GM19238 (cell line): ENCODE measurements around the gene RHOXF2.
"Not testable (repeated sequence)": the region's sequence is repeated elsewhere in the genome, so short reads cannot be mapped to it uniquely, and the experiment has no call there.

Experiments
- DNase-seq: peaks from one replicate; pipeline ENCODE4 v3.0.0; 2011; ENCODE audit warnings: low spot score; ENCODE audit not compliant: insufficient read length

Gene RHOXF2

GRCh38 chrX:120158313-120158712, at the start of gene RHOXF2:
Gene RHOXF2 (plus strand): TSS chrX:120158613. CDS start chrX:120158751, 138 bp downstream.
- not testable (repeated sequence) for DNase-seq

GRCh38 chrX:120109378-120109777, 49.0 kb upstream of the RHOXF2 start:
- DNase-seq = no peak

- no peak for DNase-seq
Measured at GRCh38 chrX:120111611-120112010, 46.8 kb upstream of the RHOXF2 start.

GRCh38 chrX:120115438-120115963, 42.9 kb upstream of the RHOXF2 start, which contains the start of gene RHOXF1:
Gene RHOXF1 (minus strand): TSS chrX:120115913. CDS start chrX:120115862, 51 bp downstream.
- DNase-seq = no peak

GRCh38 chrX:120120223-120120622, 38.2 kb upstream of the RHOXF2 start:
- DNase-seq = no peak

GRCh38 chrX:120125444-120125843, 33.0 kb upstream of the RHOXF2 start:
- DNase-seq = no peak

- not testable (repeated sequence) for DNase-seq
Measured at GRCh38 chrX:120128306-120128846, 30.0 kb upstream of the RHOXF2 start.

GRCh38 chrX:120136128-120136527, 22.3 kb upstream of the RHOXF2 start:
- DNase-seq = no peak

- no peak for DNase-seq
Measured at GRCh38 chrX:120136840-120137239, 21.6 kb upstream of the RHOXF2 start.

- DNase-seq = no peak
Measured at GRCh38 chrX:120137439-120137838, 21.0 kb upstream of the RHOXF2 start.

- DNase-seq = no peak
Measured at GRCh38 chrX:120140293-120140981, 18.0 kb upstream of the RHOXF2 start.

- DNase-seq = no peak
Measured at GRCh38 chrX:120144178-120144844, 14.1 kb upstream of the RHOXF2 start.

- DNase-seq = no peak
Measured at GRCh38 chrX:120145295-120145925, 13.0 kb upstream of the RHOXF2 start.

- DNase-seq = not testable (repeated sequence)
Measured at GRCh38 chrX:120146323-120146722, 12.1 kb upstream of the RHOXF2 start.

GRCh38 chrX:120147537-120147936, 10.9 kb upstream of the RHOXF2 start:
- no peak for DNase-seq

GRCh38 chrX:120150109-120150744, 8.2 kb upstream of the RHOXF2 start:
- DNase-seq = not testable (repeated sequence)

- not testable (repeated sequence) for DNase-seq
Measured at GRCh38 chrX:120159086-120159485, 673 bp downstream of the RHOXF2 start.

- DNase-seq = not testable (repeated sequence)
Measured at GRCh38 chrX:120193254-120193653, 34.8 kb downstream of the RHOXF2 start.

GRCh38 chrX:120193720-120194119, 35.3 kb downstream of the RHOXF2 start:
- DNase-seq = not testable (repeated sequence)

GRCh38 chrX:120195786-120196185, 37.4 kb downstream of the RHOXF2 start:
- DNase-seq = not testable (repeated sequence)

- not testable (repeated sequence) for DNase-seq
Measured at GRCh38 chrX:120196626-120197283, 38.3 kb downstream of the RHOXF2 start.
